Renal cortex interstitium (tissue), 11 donors: ENCODE results near the gene CTRB2. TPM values are rescaled to one million over a fixed set of nuclear protein-coding genes. Genes with fewer than 3 reads are reported as not detected.
"Not testable (repeated sequence)": the region's sequence is repeated elsewhere in the genome, so short reads cannot be mapped to it uniquely, and the experiment has no call there.

ENCODE experiments used
- DNase-seq, 11 donors: peaks; one replicate each; pipeline ENCODE4 v3.0.0-alpha.2; 2013; ENCODE audit warnings: low read depth in 9 of 11, low spot score in 4 of 11; ENCODE audit errors: extremely low read depth in 1 of 11
- polyA plus RNA-seq, 3 donors: library from polyadenylated mRNA; unstranded; fragments of 120-200 nt; gene quantifications; one replicate each; pipeline ENCODE4 v1.2.1, GENCODE V29; 2013; ENCODE audit not compliant: insufficient read length in 3 of 3

Gene CTRB2
- polyA plus RNA-seq, 3 donors: not detected

DNA sequence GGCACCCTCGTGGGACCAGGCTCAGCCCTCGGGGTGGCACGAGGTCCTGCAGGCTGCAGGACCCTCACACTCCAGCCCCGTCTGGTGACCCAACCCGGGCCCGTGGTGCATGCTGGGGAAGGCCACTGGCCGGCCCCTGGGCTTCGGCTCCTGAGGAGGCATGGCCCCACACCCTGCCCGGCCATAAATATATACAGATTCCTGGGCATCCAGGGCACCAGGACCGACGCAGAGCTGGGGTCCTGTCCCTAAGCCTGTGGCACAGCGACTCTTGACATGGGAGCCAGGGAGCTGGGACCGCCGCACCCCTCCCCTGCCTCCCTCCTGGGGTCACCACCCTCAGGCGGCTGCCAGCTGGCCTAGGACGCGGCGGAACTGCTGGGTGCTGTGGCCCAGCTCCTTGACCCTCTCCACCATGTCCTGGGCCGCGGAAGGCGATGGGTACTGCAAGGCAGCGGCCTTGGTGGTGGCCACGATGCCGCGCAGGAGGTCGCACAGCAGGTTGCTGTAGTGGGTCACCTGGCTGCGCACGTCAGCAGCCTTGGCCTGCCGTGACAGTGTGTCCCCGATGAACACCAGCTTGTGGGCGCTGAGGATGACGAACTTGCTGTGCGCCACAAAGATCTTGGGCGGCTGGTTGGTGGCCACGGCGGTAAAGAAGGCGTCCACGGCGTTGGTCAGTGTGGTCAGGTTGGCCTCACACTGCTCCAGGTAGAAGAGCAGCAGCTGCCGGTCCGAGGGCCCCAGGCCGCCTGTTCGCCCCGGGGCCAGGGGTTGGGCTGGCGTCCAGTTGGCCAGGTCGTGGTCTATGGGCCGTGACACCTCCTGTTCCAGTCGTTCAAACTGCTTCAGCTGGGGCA is 22.4 kb upstream of the CTRB2 start:
- no peak for DNase-seq

- DNase-seq: no peak
These were observed 21.4 kb upstream of the CTRB2 start for GRCh38 chr16:75228143-75228976.

DNA sequence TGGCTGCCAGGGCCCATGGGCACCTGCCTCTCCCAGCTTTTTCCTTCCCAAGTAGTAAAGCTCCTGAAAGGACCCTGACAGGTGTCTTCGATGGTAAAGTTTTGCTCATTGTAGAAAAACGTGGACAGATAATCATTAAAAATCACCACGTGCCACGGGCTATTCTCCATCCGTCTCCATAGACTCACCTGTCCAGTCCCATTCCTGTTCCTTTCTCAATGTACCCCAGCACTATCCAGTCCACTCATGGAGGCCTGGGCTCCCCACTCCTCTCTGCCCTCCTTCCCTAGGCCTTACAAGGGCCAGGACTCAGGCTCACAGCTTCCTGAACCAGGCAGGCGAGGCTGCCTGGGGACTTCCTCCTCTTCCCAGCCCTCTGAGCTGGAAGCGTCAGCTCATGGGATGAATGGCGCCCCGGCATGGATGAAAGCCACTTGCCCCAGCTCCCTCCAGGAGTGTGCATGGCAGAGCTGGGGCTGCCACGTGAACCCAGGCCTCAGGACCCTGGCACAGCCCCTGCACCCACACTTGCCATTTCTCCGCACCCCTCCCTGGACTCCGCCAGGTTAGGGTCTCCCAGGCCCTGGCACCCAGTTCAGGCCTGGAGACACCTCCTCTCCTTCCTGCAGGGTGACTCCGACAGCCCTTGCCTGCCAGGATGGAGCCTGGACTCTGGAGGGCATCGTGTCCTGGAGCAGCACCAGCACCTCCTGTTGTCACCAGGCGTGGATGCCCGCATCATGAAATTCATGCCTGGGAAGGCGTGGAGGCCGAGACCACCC is 20.6 kb upstream of the CTRB2 start:
- DNase-seq: no peak

- no peak for DNase-seq
These were observed 19.8 kb upstream of the CTRB2 start for GRCh38 chr16:75226550-75227360.

DNA sequence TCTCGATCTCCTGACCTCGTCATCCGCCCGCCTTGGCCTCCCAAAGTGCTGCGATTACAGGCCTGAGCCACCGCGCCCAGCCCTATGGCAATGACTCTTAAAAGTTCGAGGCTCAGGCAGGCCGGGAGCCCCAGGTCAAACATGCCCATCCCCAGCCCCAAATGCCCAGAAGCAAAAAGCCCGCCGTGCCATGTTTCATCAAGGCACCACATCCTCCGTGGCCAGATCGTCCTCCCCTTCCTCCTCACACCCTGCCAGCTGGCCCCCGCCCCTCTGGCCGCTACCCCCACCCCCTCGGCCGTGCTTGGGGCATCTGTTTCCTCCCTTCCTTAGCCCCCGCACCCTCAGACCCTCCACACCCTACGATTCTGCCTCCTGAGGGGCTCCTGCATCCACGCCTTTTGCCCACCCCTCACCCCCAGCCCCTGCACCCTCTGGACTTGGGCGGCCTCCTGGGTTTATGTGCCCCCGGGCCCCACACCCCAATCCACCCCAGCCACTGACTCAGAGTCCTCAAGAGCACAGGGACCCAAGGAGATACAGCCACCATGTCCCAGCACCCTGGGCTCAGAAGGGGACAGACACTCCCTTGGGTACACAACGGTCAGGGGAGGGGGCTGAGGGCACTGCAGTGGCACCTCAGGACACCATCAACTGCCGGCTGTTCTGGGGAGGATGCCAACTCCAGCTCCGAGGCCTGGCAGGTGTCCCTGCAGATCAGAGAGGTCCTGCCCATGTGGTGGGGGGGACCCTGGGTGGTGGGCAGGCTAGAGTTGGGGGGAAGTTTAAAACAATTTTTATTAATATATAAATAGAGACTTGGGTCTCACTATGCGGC is 18.9 kb upstream of the CTRB2 start:
- DNase-seq: no peak

- DNase-seq: no peak
These were observed 18.1 kb upstream of the CTRB2 start for GRCh38 chr16:75225092-75225491.

DNA sequence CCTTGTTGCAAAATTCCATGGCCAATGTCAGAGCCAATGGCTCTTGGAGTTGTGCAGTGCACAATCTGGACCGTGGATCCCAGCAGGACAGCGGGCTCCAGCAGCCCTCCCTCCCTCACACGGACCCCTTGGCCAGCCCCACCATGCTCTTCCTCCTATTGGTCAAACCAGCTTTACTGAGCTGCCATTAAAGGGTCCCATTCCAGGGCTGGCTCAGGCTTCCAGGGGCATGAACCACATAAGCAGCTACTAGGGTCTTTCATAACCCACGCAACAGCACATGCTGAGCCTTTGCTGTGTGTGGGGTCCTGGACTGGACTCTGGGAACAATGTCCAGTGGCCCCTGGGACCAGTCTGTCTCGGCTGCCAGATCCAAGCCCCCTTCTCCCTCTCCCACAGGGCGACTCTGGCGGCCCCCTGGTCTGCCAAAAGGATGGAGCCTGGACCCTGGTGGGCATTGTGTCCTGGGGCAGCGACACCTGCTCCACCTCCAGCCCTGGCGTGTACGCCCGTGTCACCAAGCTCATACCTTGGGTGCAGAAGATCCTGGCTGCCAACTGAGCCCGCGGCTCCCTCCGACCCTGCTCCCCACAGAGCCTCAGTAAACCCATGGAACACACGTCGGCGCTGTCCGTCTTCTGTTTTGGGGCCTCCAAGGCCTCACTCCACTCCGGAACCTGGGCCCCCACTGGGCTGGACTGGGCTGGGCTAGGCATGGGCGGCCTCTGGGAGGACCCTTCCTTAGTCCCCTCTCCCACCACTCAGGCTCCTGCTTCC is 17.5 kb upstream of the CTRB2 start:
- DNase-seq: no peak

GRCh38 chr16:75223129-75223528 is 16.2 kb upstream of the CTRB2 start:
- not testable (repeated sequence) for DNase-seq

DNA sequence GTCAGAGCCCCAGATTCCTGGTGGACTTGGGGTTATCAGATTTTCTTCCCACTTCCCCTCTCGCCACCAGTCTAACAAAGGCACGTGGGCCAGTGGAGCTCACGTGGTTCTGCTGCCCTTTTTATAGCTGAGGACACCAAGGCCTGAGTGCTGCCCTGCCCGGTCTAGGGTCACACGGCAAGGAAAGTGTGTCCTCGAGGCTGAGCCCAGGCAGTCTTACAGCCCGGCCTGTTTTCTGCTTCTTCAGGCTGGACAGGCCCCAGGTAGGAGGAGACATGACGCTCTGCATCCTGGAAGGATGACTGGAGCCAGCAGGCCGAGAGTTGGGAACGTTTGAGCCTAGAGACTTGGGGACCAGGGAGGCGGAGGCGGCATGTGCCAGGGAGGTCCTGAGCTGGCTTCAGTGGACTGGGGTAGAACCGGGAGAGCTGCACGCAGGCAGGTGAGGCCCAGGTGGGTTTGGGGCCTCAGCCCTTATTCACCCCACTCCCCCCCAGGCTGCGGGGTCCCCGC is 15.4 kb upstream of the CTRB2 start:
- DNase-seq: no peak

- no peak for DNase-seq
These were observed 12.9 kb upstream of the CTRB2 start for GRCh38 chr16:75219838-75220237.

GRCh38 chr16:75219088-75219487 is 12.1 kb upstream of the CTRB2 start:
- DNase-seq: no peak

DNA sequence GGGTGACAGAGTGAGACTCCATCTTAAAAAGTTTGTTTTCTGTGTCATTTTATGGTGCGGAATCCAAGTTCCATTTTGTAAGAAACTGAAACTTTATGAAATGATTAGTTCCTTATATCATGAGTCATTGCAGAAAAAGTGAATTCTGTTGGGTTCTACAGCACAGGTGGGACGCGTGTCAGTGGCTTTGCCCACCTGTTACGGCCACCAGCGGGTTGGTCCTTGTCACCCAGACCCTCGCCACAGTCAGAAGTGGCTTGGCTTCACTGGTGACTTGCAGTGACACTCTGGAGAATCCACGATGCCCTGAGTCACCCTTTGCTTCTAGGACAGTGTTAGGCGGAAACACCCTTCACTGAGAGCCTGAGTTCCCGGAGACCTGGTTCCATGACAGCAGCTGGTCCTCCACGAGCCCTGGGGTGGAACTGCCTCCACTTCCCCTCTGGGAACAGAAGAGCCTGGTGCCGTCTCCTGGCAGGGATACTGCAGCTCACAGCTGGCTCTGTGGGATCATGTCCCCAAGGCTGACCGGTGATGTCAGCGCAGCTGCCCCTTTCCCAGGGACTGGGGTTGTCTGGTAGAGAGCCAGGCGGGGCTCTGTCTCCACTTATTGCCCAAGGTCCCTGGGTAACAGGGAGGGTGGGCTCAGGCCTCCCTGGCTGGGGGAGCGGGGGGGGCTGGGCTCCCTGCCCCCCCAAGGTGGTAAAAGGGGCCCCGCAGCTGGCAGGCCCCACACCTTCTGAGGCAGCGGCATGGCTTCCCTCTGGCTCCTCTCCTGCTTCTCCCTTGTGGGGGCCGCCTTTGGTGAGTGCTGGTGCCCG is 11.5 kb upstream of the CTRB2 start, which contains the start of gene CTRB1:
Gene CTRB1 (plus strand): TSS at position 733 of the 821 bp plus-strand sequence. CDS start 20 bp downstream, at position 753.
- no peak for DNase-seq

GRCh38 chr16:75217389-75217851 is 10.5 kb upstream of the CTRB2 start:
- no peak for DNase-seq

DNA sequence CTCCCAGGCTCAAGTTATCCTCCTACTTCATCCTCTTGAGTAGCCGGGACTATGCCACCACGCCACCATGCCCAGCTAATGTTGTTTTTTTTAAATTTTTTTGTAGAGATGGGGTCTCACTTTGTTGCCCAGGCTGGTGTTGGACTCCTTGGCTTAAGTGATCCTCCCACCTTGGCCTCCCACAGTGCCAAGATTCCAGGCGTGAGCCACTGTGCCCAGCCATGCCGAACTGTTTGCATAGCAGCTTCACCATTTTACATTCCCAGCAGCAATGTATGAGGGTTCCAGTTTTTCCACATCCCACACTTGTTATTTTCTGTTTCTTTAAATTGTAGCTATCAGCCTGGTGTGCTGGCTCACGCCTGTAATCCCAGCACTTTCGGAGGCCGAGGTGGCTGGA is 9.6 kb upstream of the CTRB2 start:
- no peak for DNase-seq

DNA sequence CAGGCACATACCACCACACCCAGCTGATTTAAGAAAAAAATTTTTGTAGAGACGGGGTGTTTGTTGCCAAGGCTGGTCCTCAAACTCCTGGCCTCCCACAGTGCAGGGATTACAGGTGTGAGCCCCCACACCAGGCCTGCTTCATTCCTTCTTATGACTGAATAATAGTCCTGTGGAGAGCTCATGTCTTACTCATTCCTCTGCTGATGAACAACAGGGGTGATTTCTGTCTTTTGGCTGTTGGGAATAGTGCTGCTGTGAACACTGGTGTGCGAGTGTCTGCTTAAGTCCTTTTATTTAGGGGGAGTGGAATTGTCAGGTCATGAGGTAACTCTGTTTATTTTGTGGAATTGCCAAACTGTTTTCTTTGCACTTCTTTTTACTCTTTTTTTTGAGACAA is 9.2 kb upstream of the CTRB2 start:
- no peak for DNase-seq

DNA sequence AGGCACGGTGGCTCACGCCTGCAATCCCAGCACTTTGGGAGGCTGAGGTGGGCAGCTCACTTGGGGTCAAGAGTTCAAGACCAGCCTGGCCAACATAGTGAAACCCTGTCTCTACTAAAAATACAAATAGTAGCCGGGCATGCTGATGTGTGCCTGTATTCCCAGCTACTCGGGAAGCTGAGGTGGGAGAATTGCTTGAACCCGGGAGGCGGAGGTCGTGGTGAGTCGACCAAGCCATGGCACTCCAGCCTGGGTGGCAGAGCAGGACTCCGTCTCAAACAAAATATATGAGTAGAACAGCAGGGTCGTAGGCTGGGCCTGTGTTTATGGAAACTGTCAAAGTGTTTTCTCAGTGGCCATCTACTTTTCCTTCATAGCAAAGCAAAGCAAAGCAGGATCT is 4.3 kb upstream of the CTRB2 start:
- not testable (repeated sequence) for DNase-seq
